ENCODE results near the gene HCN2.

The HCN2 gene

DNA sequence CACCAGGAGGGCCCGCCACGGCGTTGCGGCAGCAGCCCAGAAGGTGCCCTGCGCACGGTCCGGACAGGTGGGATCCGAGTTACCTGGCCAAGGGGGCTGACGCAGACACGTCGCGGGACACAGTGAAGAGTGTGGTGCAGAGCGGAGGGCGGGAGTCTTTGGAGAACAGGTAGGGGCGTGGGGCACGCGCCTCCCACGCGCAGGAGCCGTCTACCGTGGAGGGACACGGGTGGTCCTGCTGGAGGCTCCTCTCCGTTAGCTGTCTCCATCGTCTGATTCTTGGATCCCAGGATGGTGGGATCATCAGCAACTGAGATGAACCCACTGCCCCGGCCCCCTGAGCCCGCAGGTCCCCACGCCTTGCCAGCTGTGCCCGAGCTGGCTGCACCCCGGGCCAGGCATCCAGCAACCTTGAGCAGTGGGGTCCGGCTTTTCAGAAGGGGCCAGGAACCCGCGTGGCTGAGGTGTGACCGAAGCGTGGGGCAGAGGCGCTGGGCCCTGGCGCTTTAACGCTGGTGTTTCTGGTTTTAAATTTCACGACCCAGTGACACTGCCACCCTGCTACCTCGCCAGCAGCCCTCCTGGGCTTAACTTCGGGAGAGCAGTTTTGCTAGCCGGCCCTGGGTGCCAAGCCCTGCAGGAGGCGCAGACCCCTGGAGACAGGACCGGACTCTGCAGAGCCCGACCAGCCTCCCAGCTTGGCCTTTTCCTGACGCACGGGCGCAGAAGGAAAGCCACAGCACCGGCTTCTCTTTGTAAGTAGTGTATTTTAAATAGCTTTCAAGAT, 57.3 kb downstream of the HCN2 start:
- no peak overlapping the region for H2AFZ ChIP-seq (ENCODE audit: insufficient read depth, low read length, poor library complexity)
- H3K79me1 ChIP-seq (ENCODE audit: low read length), result no peaks in the 10 kb centered on the region
- H4K8ac ChIP-seq (ENCODE audit: low read depth, low read length), result no peak overlapping the region
- no peak overlapping the region for H3K9ac ChIP-seq (ENCODE audit: low read length)
- H4K91ac ChIP-seq (ENCODE audit: low read depth, low read length), result no peak overlapping the region
- no peaks in the 10 kb centered on the region for H3K79me2 ChIP-seq (ENCODE audit: control insufficient read depth, insufficient read depth, low read length, poor library complexity)
- no peak overlapping the region for H3K4ac ChIP-seq (ENCODE audit: low read depth, low read length)
- peaks cover 66 to 75% of the 10 kb centered on the region in 2 experiments for H3K36me3 ChIP-seq (ENCODE audit: control insufficient read depth in 1 of 2, insufficient read depth in 2 of 2, low read length in 2 of 2)
- no peak overlapping the region for H2BK5ac ChIP-seq (ENCODE audit: low read depth, low read length, poor library complexity)
- WGBS (ENCODE audit: extremely low coverage, insufficient coverage, insufficient read length), result no CpG with 5 or more reads among the region's 48 CpGs
- no peak overlapping the region for H2BK120ac ChIP-seq (ENCODE audit: insufficient read depth, low read length, poor library complexity)
- no peak overlapping the region for H2BK12ac ChIP-seq (ENCODE audit: low read length)
- H3K27ac ChIP-seq (ENCODE audit: low read depth, low read length), result no peak overlapping the region
- DNase-seq, result no peak
- no peak overlapping the region for H2AK5ac ChIP-seq (ENCODE audit: low read length)
- no peaks in the 10 kb centered on the region for H3K27me3 ChIP-seq (ENCODE audit: insufficient read depth, low read length)
- peaks cover 4% of the 10 kb centered on the region for H3K9me3 ChIP-seq (ENCODE audit: insufficient read depth, low read depth, low read length)
- H4K12ac ChIP-seq (ENCODE audit: low read depth, low read length), result no peak overlapping the region
- H3K23ac ChIP-seq (ENCODE audit: low read length), result no peak overlapping the region
- H3K18ac ChIP-seq (ENCODE audit: low read length), result no peak overlapping the region
- H3K4me3 ChIP-seq (ENCODE audit: low read depth, low read length), result no peak overlapping the region
- H3K4me2 ChIP-seq (ENCODE audit: low read length), result no peak overlapping the region
- H3K4me1 ChIP-seq (ENCODE audit: control insufficient read depth in 1 of 2, insufficient read depth in 2 of 2, low read length in 2 of 2), result no peaks in the 10 kb centered on the region
- no peak overlapping the region for H3K14ac ChIP-seq (ENCODE audit: low read length)

DNA sequence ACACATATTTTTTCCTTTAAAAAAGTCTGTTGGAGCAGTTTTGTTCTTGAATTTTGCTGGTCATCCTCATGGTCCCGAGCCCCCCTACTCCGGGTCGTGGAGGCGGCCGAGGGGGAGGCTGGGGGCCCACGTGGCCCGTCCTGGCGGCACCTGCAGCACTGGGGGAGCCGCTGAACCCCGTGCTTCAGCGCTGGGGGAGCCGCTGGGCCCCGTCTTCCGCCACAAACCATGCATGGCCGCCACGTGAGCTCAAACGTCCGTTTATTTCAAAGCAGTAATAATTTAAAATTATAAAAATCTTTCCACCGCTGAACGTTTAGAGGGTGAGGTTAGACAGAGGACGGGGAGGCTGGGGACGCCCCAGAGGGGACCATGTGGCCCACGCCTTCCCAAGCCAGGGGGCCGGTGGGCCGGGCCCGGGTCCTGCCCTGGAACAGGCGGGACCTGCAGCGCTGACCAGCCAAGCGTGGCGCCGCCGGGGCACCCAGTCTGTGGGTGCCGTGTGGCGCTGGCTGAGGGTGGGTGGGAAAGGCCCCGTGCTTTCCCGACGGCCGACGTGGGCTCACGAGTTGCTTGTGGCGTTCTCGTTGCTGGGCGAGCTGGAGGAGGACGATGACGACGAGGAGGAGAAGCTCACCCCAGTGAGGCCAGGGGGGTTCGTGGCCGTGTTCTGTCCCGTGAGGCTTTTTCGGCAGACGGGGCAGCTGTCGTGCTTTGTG, 58.0 kb downstream of the HCN2 start:
- Histone ChIP-seq H3K4ac (ENCODE audit: low read depth, low read length) (no peak overlapping the region), H2BK5ac (ENCODE audit: low read depth, low read length, poor library complexity) (no peak overlapping the region), H3K18ac (ENCODE audit: low read length) (no peak overlapping the region), H4K8ac (ENCODE audit: low read depth, low read length) (no peak overlapping the region), H3K9me3 (ENCODE audit: insufficient read depth, low read depth, low read length) (peaks cover 4% of the 10 kb centered on the region), H3K4me2 (ENCODE audit: low read length) (no peak overlapping the region), H3K79me2 (ENCODE audit: control insufficient read depth, insufficient read depth, low read length, poor library complexity) (peaks cover 1% of the 10 kb centered on the region), H2BK12ac (ENCODE audit: low read length) (no peak overlapping the region), H3K4me1 (ENCODE audit: control insufficient read depth in 1 of 2, insufficient read depth in 2 of 2, low read length in 2 of 2) (no peaks in the 10 kb centered on the region), H3K14ac (ENCODE audit: low read length) (no peak overlapping the region), H2BK120ac (ENCODE audit: insufficient read depth, low read length, poor library complexity) (no peak overlapping the region), H2AK5ac (ENCODE audit: low read length) (no peak overlapping the region), H3K79me1 (ENCODE audit: low read length) (no peaks in the 10 kb centered on the region), H3K27ac (ENCODE audit: low read depth, low read length) (no peak overlapping the region), H3K27me3 (ENCODE audit: insufficient read depth, low read length) (no peaks in the 10 kb centered on the region), H3K36me3 (ENCODE audit: control insufficient read depth in 1 of 2, insufficient read depth in 2 of 2, low read length in 2 of 2) (peaks cover 74 to 81% of the 10 kb centered on the region in 2 experiments), H3K23ac (ENCODE audit: low read length) (no peak overlapping the region), H3K4me3 (ENCODE audit: low read depth, low read length) (no peak overlapping the region), H4K12ac (ENCODE audit: low read depth, low read length) (no peak overlapping the region), H2AFZ (ENCODE audit: insufficient read depth, low read length, poor library complexity) (no peak overlapping the region), H3K9ac (ENCODE audit: low read length) (no peak overlapping the region), H4K91ac (ENCODE audit: low read depth, low read length) (no peak overlapping the region)
- DNase-seq, result no peak
- no CpG with 5 or more reads among the region's 52 CpGs for WGBS (ENCODE audit: extremely low coverage, insufficient coverage, insufficient read length)

DNA sequence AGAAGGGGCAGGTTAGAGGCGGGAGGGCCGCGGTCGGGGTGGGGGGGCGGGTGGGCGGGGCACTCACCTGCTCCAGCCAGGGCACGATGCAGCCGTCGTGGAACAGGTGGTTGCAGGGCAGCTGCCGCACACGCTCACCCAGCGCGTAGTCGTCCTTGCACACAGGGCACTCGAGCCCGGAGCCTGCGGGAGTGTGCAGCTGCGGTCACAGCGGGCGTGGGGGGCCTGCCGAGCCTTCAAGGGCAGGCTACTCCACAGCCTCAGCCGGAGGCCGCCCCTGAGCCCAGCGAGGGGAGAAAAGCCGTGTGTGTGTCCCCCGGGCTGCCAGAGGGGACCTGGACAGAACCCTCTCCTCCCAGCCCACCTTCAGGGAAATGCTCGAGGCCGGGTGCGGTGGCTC, 58.6 kb downstream of the HCN2 start:
- no peak overlapping the region for H4K91ac ChIP-seq (ENCODE audit: low read depth, low read length)
- WGBS (ENCODE audit: extremely low coverage, insufficient coverage, insufficient read length), result no CpG with 5 or more reads among the region's 29 CpGs
- no peak overlapping the region for H3K9ac ChIP-seq (ENCODE audit: low read length)
- H3K36me3 ChIP-seq (ENCODE audit: control insufficient read depth in 1 of 2, insufficient read depth in 2 of 2, low read length in 2 of 2), result peaks cover 79 to 84% of the 10 kb centered on the region in 2 experiments
- no peaks in the 10 kb centered on the region for H3K27me3 ChIP-seq (ENCODE audit: insufficient read depth, low read length)
- H3K23ac ChIP-seq (ENCODE audit: low read length), result no peak overlapping the region
- H2BK5ac ChIP-seq (ENCODE audit: low read depth, low read length, poor library complexity), result no peak overlapping the region
- peaks cover 1% of the 10 kb centered on the region for H3K79me2 ChIP-seq (ENCODE audit: control insufficient read depth, insufficient read depth, low read length, poor library complexity)
- peaks cover 5% of the 10 kb centered on the region for H3K9me3 ChIP-seq (ENCODE audit: insufficient read depth, low read depth, low read length)
- H3K4me1 ChIP-seq (ENCODE audit: control insufficient read depth in 1 of 2, insufficient read depth in 2 of 2, low read length in 2 of 2), result no peaks in the 10 kb centered on the region
- H3K18ac ChIP-seq (ENCODE audit: low read length), result no peak overlapping the region
- no peak overlapping the region for H3K4me2 ChIP-seq (ENCODE audit: low read length)
- no peak overlapping the region for H2BK12ac ChIP-seq (ENCODE audit: low read length)
- H4K8ac ChIP-seq (ENCODE audit: low read depth, low read length), result no peak overlapping the region
- H3K79me1 ChIP-seq (ENCODE audit: low read length), result no peaks in the 10 kb centered on the region
- no peak overlapping the region for H3K4me3 ChIP-seq (ENCODE audit: low read depth, low read length)
- H4K12ac ChIP-seq (ENCODE audit: low read depth, low read length), result no peak overlapping the region
- no peak overlapping the region for H2AK5ac ChIP-seq (ENCODE audit: low read length)
- no peak overlapping the region for H3K4ac ChIP-seq (ENCODE audit: low read depth, low read length)
- H2AFZ ChIP-seq (ENCODE audit: insufficient read depth, low read length, poor library complexity), result no peak overlapping the region
- H3K27ac ChIP-seq (ENCODE audit: low read depth, low read length), result no peak overlapping the region
- no peak overlapping the region for H2BK120ac ChIP-seq (ENCODE audit: insufficient read depth, low read length, poor library complexity)
- no peak for DNase-seq
- H3K14ac ChIP-seq (ENCODE audit: low read length), result no peak overlapping the region

DNA sequence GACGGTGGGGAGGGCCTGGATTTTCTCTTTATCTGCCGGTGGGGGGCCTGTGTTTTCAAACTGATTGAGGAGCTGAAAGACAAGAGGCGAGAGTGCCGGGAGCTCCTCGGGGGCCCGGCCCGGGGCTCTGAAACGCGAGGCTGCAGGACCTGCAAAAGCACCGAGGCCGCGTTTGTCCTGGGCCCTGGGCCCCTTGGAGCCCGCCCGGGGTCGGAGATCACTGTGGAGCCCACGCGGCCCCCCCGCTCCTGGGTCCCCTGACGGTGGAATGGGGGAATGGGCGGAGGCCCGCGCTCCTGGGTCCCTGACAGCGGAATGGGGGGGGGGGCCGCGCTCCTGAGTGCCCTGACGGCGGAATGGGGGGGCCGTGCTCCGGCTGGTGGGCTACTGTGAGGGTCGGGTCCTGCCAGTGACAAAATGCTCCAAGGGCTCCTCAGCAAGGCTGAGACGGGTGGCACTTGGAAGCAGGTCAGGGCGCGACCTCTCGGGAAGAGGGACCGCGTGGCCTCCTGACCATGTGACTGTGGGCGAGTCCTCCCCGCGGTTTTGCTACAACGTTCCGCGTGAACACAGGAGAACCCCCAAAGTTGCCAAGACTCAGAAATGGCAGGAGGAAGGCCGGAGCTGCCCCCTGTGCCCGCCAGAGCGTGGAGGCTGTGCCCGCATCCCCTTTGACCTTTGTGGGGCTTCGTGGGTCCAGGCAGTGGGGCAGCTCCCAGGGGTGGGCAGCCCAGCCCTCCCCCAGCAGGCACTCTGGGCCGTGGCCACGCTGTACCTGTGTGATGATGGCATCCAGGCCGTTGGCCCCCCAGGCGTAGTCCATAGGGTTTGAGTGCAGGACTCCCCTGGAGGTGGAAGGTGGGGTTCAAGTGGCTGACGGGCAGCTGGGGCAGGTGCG, 59.5 kb downstream of the HCN2 start:
- Histone ChIP-seq H3K14ac (ENCODE audit: low read length) (no peak overlapping the region), H3K4me2 (ENCODE audit: low read length) (no peak overlapping the region), H3K23ac (ENCODE audit: low read length) (no peak overlapping the region), H2BK5ac (ENCODE audit: low read depth, low read length, poor library complexity) (no peak overlapping the region), H4K8ac (ENCODE audit: low read depth, low read length) (no peak overlapping the region), H3K9ac (ENCODE audit: low read length) (no peak overlapping the region), H3K36me3 (ENCODE audit: control insufficient read depth in 1 of 2, insufficient read depth in 2 of 2, low read length in 2 of 2) (peaks cover 85 to 86% of the 10 kb centered on the region in 2 experiments), H2BK120ac (ENCODE audit: insufficient read depth, low read length, poor library complexity) (no peak overlapping the region), H3K27me3 (ENCODE audit: insufficient read depth, low read length) (no peaks in the 10 kb centered on the region), H3K4me3 (ENCODE audit: low read depth, low read length) (no peak overlapping the region), H3K4ac (ENCODE audit: low read depth, low read length) (no peak overlapping the region), H2BK12ac (ENCODE audit: low read length) (no peak overlapping the region), H3K79me2 (ENCODE audit: control insufficient read depth, insufficient read depth, low read length, poor library complexity) (peaks cover 3% of the 10 kb centered on the region), H4K12ac (ENCODE audit: low read depth, low read length) (no peak overlapping the region), H2AK5ac (ENCODE audit: low read length) (no peak overlapping the region), H3K27ac (ENCODE audit: low read depth, low read length) (no peak overlapping the region), H4K91ac (ENCODE audit: low read depth, low read length) (no peak overlapping the region), H3K79me1 (ENCODE audit: low read length) (no peaks in the 10 kb centered on the region), H3K18ac (ENCODE audit: low read length) (peak overlapping the region; percentile 17), H3K9me3 (ENCODE audit: insufficient read depth, low read depth, low read length) (peaks cover 5% of the 10 kb centered on the region), H2AFZ (ENCODE audit: insufficient read depth, low read length, poor library complexity) (no peak overlapping the region), H3K4me1 (ENCODE audit: control insufficient read depth in 1 of 2, insufficient read depth in 2 of 2, low read length in 2 of 2) (no peaks in the 10 kb centered on the region)
- no peak for DNase-seq
- no CpG with 5 or more reads among the region's 53 CpGs for WGBS (ENCODE audit: extremely low coverage, insufficient coverage, insufficient read length)

All from trophoblast cell (in vitro differentiated cells and primary cell).